Transverse colon (tissue), 4 donors: ENCODE measurements around the gene FAM174C. TPM values are rescaled to one million over a fixed set of nuclear protein-coding genes. Genes with fewer than 3 reads are reported as not detected.

Experiments used
- DNase-seq: peaks from one replicate; pipeline ENCODE4 v3.0.0-alpha.2; 2019
- H3K27ac ChIP-seq, 4 donors: fragments of 200-600 bp; sonication (generic); 2 replicates each; pipeline ENCODE4 v1.5.1; 2016 to 2018; ENCODE audit warnings: inconsistent platforms in 4 of 4
- H3K27me3 ChIP-seq: fragments of 200-600 bp; sonication (generic); 2 replicates; pipeline ENCODE4 v1.5.1; 2017; ENCODE audit warnings: inconsistent platforms
- H3K36me3 ChIP-seq, 4 donors: fragments of 200-600 bp; sonication (generic); 2 replicates each; pipeline ENCODE4 v1.5.1; 2017 to 2019; ENCODE audit warnings: inconsistent platforms in 4 of 4
- H3K4me1 ChIP-seq, 4 donors: fragments of 200-600 bp; sonication (generic); 2 replicates each; pipeline ENCODE4 v1.5.1; 2017 to 2020; ENCODE audit warnings: inconsistent platforms in 4 of 4
- H3K4me3 ChIP-seq, 4 donors: fragments of 200-600 bp; sonication (generic); 1 replicate in 1 of 4; 2 replicates in 3 of 4; pipeline versions ENCODE4 v1.5.1 to v1.6.1; 2017 to 2019; ENCODE audit warnings: inconsistent platforms in 4 of 4
- H3K9me3 ChIP-seq, 2 donors: fragments of 200-600 bp; sonication (generic); 2 replicates each; pipeline ENCODE4 v1.5.1; 2017 to 2019; ENCODE audit warnings: inconsistent platforms in 2 of 2
- EP300 ChIP-seq: sonication (generic); formaldehyde crosslinking; IDR thresholded peaks from one replicate; pipeline ENCODE4 v1.6.1; 2017; ENCODE audit warnings: antibody characterized with exemption, low read depth
- POLR2A ChIP-seq: fragments of 450-650 bp; IDR thresholded peaks from one replicate; pipeline ENCODE4 v1.6.1; 2016; ENCODE audit warnings: antibody characterized with exemption, mild to moderate bottlenecking, moderate library complexity
- POLR2AphosphoS5 ChIP-seq, 3 donors: sonication (generic); formaldehyde crosslinking; IDR thresholded peaks; one replicate each; pipeline ENCODE4 v1.6.1; 2016; ENCODE audit warnings: antibody characterized with exemption in 3 of 3
- WGBS, 2 donors: methylation state at CpG; one replicate each; pipeline ENCODE4 v1.1.5; 2018; ENCODE audit warnings: low coverage in 1 of 2; 5-methylcytosine and 5-hydroxymethylcytosine counted together
- in situ Hi-C, 4 donors: fragments of 200-750 bp; cut with MboI; loops; one replicate each; pipeline versions ENCODE4 v1.15.0 to v1.15.1; 2017; ENCODE audit warnings: low sequenced_read_pairs in 3 of 4, low pct_ligation_motif_present in 1 of 4, low pct_unique_long_range_greater_than_20kb in 1 of 4
- intact Hi-C: fragments of 100-400 bp; cut with DNase I; formaldehyde crosslinking; loops from one replicate; pipeline ENCODE4 v1.15.1; 2023; ENCODE audit warnings: low total_unique reads
- total RNA-seq, 4 donors: library from RNA; depleted of rRNA; stranded (reverse); fragments of >200 nt; gene quantifications; one replicate each; pipeline ENCODE4 v1.1.0, GENCODE V29; 2016
- TF ChIP-seq, protein P1 (sequence below), 5 experiments: fragments of 200-600 bp in 3 of 5; fragments of 450-650 bp in 2 of 5; sonication (generic) in 3 of 5; IDR thresholded peaks; 1 replicate in 2 of 5; 2 replicates in 3 of 5; pipeline ENCODE4 v1.5.1; 2016 to 2017; ENCODE audit warnings: antibody characterized with exemption in 5 of 5, inconsistent platforms in 3 of 5, mild to moderate bottlenecking in 2 of 5, moderate library complexity in 1 of 5

FAM174C gene
- total RNA-seq, 4 donors from 2014 or later: 72.5 to 116 (median 99.0) TPM

DNA sequence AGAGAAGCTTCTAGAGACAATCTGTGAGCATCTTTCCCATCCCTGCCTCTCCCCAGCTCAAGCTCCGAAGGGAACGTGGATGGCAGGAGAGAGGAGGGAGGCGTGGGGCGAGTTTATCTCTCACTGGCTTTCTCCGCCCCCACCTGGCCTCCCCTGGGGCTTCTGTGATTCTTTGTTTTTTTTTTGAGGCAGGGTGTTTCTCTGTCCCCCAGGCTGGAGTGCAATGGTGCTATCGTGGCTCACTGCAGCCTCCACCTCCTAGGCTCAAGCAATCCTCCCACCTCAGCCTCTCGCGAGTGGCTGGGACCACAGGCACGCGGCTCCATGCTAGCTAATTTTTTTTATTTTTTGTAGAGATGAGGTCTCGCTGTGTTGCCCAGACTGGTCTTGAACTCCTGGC is 33.4 kb downstream of the FAM174C start:
- DNase-seq: no peak
- no peaks in the 10 kb centered on the region for H3K9me3 ChIP-seq
- H3K27ac ChIP-seq: no peak overlapping the region
- 50 to 56% methylated on average over 8 to 11 of the region's 11 CpGs for WGBS, 2 donors
- intact Hi-C loops: no loop called here
- TF ChIP-seq POLR2A (no peak), POLR2AphosphoS5 (IDR thresholded peaks at IDR 0.05) (no peak), EP300 (no peak)
- TF ChIP-seq, protein P1, sequence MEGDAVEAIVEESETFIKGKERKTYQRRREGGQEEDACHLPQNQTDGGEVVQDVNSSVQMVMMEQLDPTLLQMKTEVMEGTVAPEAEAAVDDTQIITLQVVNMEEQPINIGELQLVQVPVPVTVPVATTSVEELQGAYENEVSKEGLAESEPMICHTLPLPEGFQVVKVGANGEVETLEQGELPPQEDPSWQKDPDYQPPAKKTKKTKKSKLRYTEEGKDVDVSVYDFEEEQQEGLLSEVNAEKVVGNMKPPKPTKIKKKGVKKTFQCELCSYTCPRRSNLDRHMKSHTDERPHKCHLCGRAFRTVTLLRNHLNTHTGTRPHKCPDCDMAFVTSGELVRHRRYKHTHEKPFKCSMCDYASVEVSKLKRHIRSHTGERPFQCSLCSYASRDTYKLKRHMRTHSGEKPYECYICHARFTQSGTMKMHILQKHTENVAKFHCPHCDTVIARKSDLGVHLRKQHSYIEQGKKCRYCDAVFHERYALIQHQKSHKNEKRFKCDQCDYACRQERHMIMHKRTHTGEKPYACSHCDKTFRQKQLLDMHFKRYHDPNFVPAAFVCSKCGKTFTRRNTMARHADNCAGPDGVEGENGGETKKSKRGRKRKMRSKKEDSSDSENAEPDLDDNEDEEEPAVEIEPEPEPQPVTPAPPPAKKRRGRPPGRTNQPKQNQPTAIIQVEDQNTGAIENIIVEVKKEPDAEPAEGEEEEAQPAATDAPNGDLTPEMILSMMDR (IDR thresholded peaks at IDR 0.05): no peak
- H3K36me3 ChIP-seq: no peaks in the 10 kb centered on the region
- peaks cover 0 to 16% (median 12%) of the 10 kb centered on the region in 4 donors for H3K4me1 ChIP-seq
- in situ Hi-C loops: no loop called here
- H3K27me3 ChIP-seq: peaks cover 32% of the 10 kb centered on the region
- no peak overlapping the region for H3K4me3 ChIP-seq

- intact Hi-C loops: no loop called here
- no peak overlapping the region for H3K27ac ChIP-seq
- DNase-seq: no peak
- no peaks in the 10 kb centered on the region for H3K9me3 ChIP-seq
- TF ChIP-seq POLR2AphosphoS5 (IDR thresholded peaks at IDR 0.05): no peak
- TF ChIP-seq, protein P1 (IDR thresholded peaks at IDR 0.05): no peak
- no peak for TF ChIP-seq EP300
- TF ChIP-seq POLR2A: no peak
- in situ Hi-C loops: no loop called here
- H3K4me3 ChIP-seq: no peak overlapping the region
- peaks cover 0 to 18% (median 5%) of the 10 kb centered on the region in 4 donors for H3K4me1 ChIP-seq
- peaks cover 47% of the 10 kb centered on the region for H3K27me3 ChIP-seq
- WGBS, 2 donors: 56% methylated on average over 21 of the region's 28 CpGs; no CpG with 5 or more reads in 1 of the 2 donors
- H3K36me3 ChIP-seq: no peaks in the 10 kb centered on the region
Measured at GRCh38 chr19:1309977-1310852, 34.9 kb downstream of the FAM174C start.

- 74% methylated on average over 17 of the region's 18 CpGs; no CpG with 5 or more reads in 1 of the 2 donors for WGBS, 2 donors
- intact Hi-C loops: no loop called here
- TF ChIP-seq EP300 (no peak), POLR2AphosphoS5 (IDR thresholded peaks at IDR 0.05) (no peak), POLR2A (no peak)
- TF ChIP-seq, protein P1 (IDR thresholded peaks at IDR 0.05): no peak
Measured at GRCh38 chr19:1310853-1311180, 35.5 kb downstream of the FAM174C start.

DNA sequence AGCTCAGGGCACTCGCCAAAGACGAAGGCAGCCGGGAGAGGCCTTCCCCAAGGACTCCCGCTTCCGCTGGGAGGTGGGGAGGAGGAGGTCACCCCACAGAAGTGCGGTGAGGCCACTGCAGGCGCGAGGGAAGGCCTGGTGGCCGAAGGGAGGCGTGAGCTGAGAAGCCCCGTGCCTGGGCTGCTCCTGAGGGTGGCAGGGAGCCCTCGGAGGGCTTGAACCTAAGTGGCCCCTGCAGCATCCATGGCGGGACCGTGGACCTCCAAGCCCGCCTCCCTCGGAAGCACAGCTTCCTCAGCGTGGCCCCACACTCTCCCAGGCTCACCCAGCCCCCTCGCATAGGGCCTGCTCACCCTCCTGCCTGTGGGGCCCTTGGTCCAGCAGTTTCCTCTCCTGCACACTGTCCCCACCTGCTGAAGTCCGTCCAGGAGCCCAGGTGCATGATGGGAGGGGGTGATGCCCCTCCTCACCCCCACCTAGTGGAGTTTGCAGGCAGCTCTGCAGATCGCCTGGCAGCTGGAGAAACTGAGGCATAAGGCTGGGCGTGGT is 36.3 kb downstream of the FAM174C start:
- H3K27ac ChIP-seq: no peak overlapping the region
- DNase-seq: no peak
- WGBS, 2 donors: 65% methylated on average over 19 of the region's 21 CpGs; no CpG with 5 or more reads in 1 of the 2 donors
- no peak overlapping the region for H3K4me3 ChIP-seq
- H3K36me3 ChIP-seq: no peaks in the 10 kb centered on the region
- intact Hi-C loops: no loop called here
- H3K9me3 ChIP-seq: no peaks in the 10 kb centered on the region
- peaks cover 0 to 27% (median 14%) of the 10 kb centered on the region in 4 donors for H3K4me1 ChIP-seq
- peaks cover 61% of the 10 kb centered on the region for H3K27me3 ChIP-seq
- TF ChIP-seq POLR2A (no peak), POLR2AphosphoS5 (IDR thresholded peaks at IDR 0.05) (no peak), EP300 (no peak)
- TF ChIP-seq, protein P1 (IDR thresholded peaks at IDR 0.05): no peak
- in situ Hi-C loops: no loop called here

More at GRCh38 chr19:1310853-1311180, 35.5 kb downstream of the FAM174C start:
- no peak for DNase-seq
- no peak overlapping the region for H3K4me3 ChIP-seq
- peaks cover 53% of the 10 kb centered on the region for H3K27me3 ChIP-seq
- H3K4me1 ChIP-seq: peaks cover 0 to 24% (median 10%) of the 10 kb centered on the region in 4 donors
- no peaks in the 10 kb centered on the region for H3K36me3 ChIP-seq
- no peak overlapping the region for H3K27ac ChIP-seq
- in situ Hi-C loops: no loop called here
- H3K9me3 ChIP-seq: no peaks in the 10 kb centered on the region
